Nucleus accumbens (tissue), 56 donors: ENCODE data around the gene PROCA1.
"Not testable (repeated sequence)": the region's sequence is repeated elsewhere in the genome, so short reads cannot be mapped to it uniquely, and the experiment has no call there.

ENCODE experiments used
- DNase-seq, 56 donors: peaks; one replicate each; lab custom pipeline; 2025; lab: John Stamatoyannopoulos, UW

Gene PROCA1

GRCh38 chr17:28726627-28727491 lies 15.2 kb upstream of the PROCA1 start:
- peak; percentile 40 to 94 (median 84) for DNase-seq

- DNase-seq: peak in 46 of 56 donors; percentile 28 to 84 (median 65)
Measured at GRCh38 chr17:28726226-28726626, 14.5 kb upstream of the PROCA1 start, which contains the start of gene TLCD1. TLCD1 (minus strand) TSS chr17:28726233; CDS start chr17:28726097, 136 bp downstream.

- peak in 7 of 56 donors; percentile 22 to 56 (median 39) for DNase-seq
Measured at GRCh38 chr17:28725660-28726225, 14.1 kb upstream of the PROCA1 start.

- DNase-seq: peak in 1 of 56 donors; percentile 5
Measured at GRCh38 chr17:28725166-28725659, 13.5 kb upstream of the PROCA1 start.

GRCh38 chr17:28724500-28725165 lies 12.9 kb upstream of the PROCA1 start:
- DNase-seq: no peak

GRCh38 chr17:28723836-28724499 lies 12.3 kb upstream of the PROCA1 start:
- DNase-seq: not testable (repeated sequence)

- DNase-seq: no peak
Measured at GRCh38 chr17:28723159-28723835, 11.6 kb upstream of the PROCA1 start.

- no peak for DNase-seq
Measured at GRCh38 chr17:28722417-28723158, 10.9 kb upstream of the PROCA1 start.

- not testable (repeated sequence) for DNase-seq
Measured at GRCh38 chr17:28720997-28721329, 9.3 kb upstream of the PROCA1 start.

- no peak for DNase-seq
Measured at GRCh38 chr17:28720247-28720996, 8.7 kb upstream of the PROCA1 start.

- no peak for DNase-seq
Measured at GRCh38 chr17:28719021-28719433, 7.3 kb upstream of the PROCA1 start.

- no peak for DNase-seq
Measured at GRCh38 chr17:28718333-28719020, 6.8 kb upstream of the PROCA1 start.

GRCh38 chr17:28717578-28718332 lies 6.1 kb upstream of the PROCA1 start, which contains the start of gene RAB34:
RAB34 (minus strand) TSS chr17:28717868; CDS start chr17:28717266, 602 bp downstream.
- peak in 35 of 56 donors; percentile 12 to 70 (median 41) for DNase-seq

GRCh38 chr17:28716740-28717577 lies 5.3 kb upstream of the PROCA1 start:
- peak in 1 of 56 donors; percentile 20 for DNase-seq

GRCh38 chr17:28715217-28715616 lies 3.5 kb upstream of the PROCA1 start:
- DNase-seq: no peak

- DNase-seq: no peak
Measured at GRCh38 chr17:28714281-28714680, 2.6 kb upstream of the PROCA1 start.
